ENCODE data around the gene EIF3A.

DNA sequence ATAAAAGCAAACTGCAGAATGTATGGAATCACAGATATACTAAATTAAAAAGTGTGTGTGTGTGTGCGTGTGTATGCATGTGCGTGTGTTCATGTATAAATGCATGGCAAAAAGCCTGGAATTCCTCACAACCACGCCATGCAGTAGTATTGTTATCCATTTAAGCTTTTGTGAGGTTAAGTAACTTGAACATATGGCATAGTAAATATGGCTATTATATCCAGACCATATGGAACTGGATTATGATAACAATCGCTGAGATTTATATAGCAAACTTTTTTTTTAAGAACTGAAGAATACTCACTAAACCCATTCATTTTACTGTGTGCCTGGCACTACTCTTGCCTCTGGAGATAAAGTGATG lies 73.4 kb downstream of the EIF3A start:
- TF ChIP-seq CTCF (conservative IDR thresholded peaks at IDR 0.05 in 1 of 2, IDR thresholded peaks at IDR 0.05 in 1 of 2; ENCODE audit: low read depth in 1 of 2, low read length in 2 of 2) (no peak), EZH2 (IDR thresholded peaks at IDR 0.05; ENCODE audit: low read length, missing control alignments) (no peak)

Data from fibroblast of lung (primary cell).